ENCODE data around the gene ZNF579. TPM values are rescaled to one million over a fixed set of nuclear protein-coding genes. Genes with fewer than 3 reads are reported as not detected.

ZNF579 gene
- total and polyA plus RNA-seq, 2 of the 13 experiments (the other 11 are each of a cell fraction or from before 2014, with no cell fraction given), result 2.1 to 2.9 TPM

DNA sequence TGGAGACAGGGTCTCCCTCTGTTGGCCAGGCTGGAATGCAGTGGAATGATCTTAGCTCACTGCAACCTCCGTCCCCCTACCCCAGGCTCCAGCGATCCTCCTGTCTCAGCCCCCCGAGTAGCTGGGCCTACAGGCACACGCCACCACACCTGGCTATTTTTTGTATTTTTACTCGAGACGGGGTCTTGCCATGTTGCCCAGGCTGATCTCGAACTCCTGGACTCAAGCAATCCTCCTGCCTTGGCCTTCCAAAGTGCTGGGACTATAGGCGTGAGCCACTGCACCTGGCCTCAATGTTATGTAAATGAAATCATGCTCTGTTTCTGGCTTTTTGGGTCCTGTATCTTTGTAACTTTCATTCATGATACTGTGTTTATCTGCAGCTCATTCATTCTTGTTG, 8.1 kb upstream of the ZNF579 start:
- ATAC-seq, result no peak
- peaks cover 26% of the 10 kb centered on the region for H3K4me1 ChIP-seq (ENCODE audit: insufficient read depth, low read length)
- BruUV-seq (replicated peaks), result no TSS peak
- intact Hi-C loops (cut with micrococcal nuclease; ENCODE audit: unreplicated experiment), result loop anchor here (10.0 kb wide), 2 partner anchors 46 to 74 kb away; no protein-coding TSS in a partner anchor
- in situ Hi-C loops (cut with HindIII; ENCODE audit: extremely low pct_ligation_motif_present, low pct_unique_long_range_greater_than_20kb), result no loop called here
- H3K9me3 ChIP-seq (ENCODE audit: low read length), result no peaks in the 10 kb centered on the region
- H3K27ac ChIP-seq (ENCODE audit: extremely low read length, insufficient read depth, low read length), result no peak overlapping the region
- no peaks in the 10 kb centered on the region; a peak in 1 of 5 replicates for H3K27me3 ChIP-seq (ENCODE audit: control insufficient read depth in 1 of 2, insufficient read depth in 2 of 2, low read length in 2 of 2)
- no peaks in the 10 kb centered on the region for H3K79me2 ChIP-seq (ENCODE audit: insufficient read depth, low read length)
- no peak overlapping the region for H3K9ac ChIP-seq (ENCODE audit: insufficient read depth, low read depth, low read length)
- no peak overlapping the region for H3K4me3 ChIP-seq (replicated peaks in 1 of 3; ENCODE audit: insufficient read depth in 1 of 3, low read depth in 2 of 3, low read length in 3 of 3)
- TF ChIP-seq, protein P1, sequence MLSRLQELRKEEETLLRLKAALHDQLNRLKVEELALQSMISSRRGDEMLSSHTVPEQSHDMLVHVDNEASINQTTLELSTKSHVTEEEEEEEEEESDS (CRISPR knock-in tag; IDR thresholded peaks at IDR 0.05; ENCODE audit: borderline replicate concordance), result no peak
- no peak for TF ChIP-seq ZNF747 (CRISPR knock-in tag; IDR thresholded peaks at IDR 0.05; ENCODE audit: borderline replicate concordance)
- no peak for TF ChIP-seq NR2F6 (IDR thresholded peaks at IDR 0.05)
- TF ChIP-seq NR2F6 (CRISPR knock-in tag; IDR thresholded peaks at IDR 0.05), result no peak
- no peak overlapping the region for H2AFZ ChIP-seq (ENCODE audit: low read length)
- WGBS (ENCODE audit: low lambda C conversion rate), result 66% methylated on average over 8 of the region's 8 CpGs
- no peak overlapping the region for H3K4me2 ChIP-seq (ENCODE audit: low read depth, low read length)
- ChIA-PET CTCF (ENCODE audit: low intra/inter-chr PET ratio, low total read pairs) (no interaction called here), POLR2A (no interaction called here)
- DNase-seq (ENCODE audit: low spot score), result no peak
- no peak for FAIRE-seq
- no peaks in the 10 kb centered on the region for H4K20me1 ChIP-seq (ENCODE audit: insufficient read depth, low read length)
- peaks cover 3% of the 10 kb centered on the region in 2 experiments; a peak in 4 of 5 replicates for H3K36me3 ChIP-seq (replicated peaks in 1 of 2; ENCODE audit: control insufficient read depth in 1 of 2, insufficient read depth in 2 of 2, low read length in 2 of 2)

DNA sequence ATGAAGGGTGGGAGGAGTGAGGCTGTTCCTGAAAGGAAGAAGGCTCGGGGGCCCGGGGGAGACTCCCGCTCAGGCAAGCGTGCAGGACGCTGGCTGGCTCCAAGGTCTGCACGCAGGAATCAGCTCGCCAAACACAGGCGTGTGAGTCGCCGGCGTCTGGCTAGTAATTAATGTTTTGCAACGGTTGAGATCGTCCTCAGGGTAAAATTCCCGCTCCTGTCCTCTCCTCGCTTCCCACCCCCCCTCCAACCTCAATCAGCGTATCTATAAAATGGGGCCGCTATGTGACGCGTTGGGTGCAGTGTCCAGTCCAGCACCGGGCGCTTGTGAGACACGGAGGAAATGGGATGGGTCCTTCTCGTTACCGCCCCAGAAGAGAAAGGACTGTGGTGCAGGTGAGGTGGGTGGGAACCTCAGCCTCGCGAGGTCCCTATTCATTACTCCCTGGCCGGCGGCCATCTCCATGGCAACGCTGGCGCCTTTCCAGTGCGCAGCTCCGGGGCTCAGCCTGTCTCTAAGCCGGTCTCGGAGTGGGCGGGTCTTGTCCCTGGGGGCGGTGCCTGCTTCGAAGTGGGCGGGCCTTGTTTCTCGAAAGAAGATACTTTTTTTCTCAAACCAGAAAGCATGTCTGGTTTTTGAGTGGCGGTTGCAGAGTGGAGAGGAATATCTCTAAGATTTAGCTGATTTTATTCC, 6.5 kb upstream of the ZNF579 start:
- BruUV-seq (replicated peaks), result no TSS peak
- peak; percentile 92 for FAIRE-seq
- no peaks in the 10 kb centered on the region for H3K9me3 ChIP-seq (ENCODE audit: low read length)
- no peak for TF ChIP-seq ZNF562 (CRISPR knock-in tag; IDR thresholded peaks at IDR 0.05; ENCODE audit: borderline replicate concordance)
- no peak for TF ChIP-seq HES4 (CRISPR knock-in tag; IDR thresholded peaks at IDR 0.05; ENCODE audit: borderline replicate concordance)
- TF ChIP-seq, protein P2, sequence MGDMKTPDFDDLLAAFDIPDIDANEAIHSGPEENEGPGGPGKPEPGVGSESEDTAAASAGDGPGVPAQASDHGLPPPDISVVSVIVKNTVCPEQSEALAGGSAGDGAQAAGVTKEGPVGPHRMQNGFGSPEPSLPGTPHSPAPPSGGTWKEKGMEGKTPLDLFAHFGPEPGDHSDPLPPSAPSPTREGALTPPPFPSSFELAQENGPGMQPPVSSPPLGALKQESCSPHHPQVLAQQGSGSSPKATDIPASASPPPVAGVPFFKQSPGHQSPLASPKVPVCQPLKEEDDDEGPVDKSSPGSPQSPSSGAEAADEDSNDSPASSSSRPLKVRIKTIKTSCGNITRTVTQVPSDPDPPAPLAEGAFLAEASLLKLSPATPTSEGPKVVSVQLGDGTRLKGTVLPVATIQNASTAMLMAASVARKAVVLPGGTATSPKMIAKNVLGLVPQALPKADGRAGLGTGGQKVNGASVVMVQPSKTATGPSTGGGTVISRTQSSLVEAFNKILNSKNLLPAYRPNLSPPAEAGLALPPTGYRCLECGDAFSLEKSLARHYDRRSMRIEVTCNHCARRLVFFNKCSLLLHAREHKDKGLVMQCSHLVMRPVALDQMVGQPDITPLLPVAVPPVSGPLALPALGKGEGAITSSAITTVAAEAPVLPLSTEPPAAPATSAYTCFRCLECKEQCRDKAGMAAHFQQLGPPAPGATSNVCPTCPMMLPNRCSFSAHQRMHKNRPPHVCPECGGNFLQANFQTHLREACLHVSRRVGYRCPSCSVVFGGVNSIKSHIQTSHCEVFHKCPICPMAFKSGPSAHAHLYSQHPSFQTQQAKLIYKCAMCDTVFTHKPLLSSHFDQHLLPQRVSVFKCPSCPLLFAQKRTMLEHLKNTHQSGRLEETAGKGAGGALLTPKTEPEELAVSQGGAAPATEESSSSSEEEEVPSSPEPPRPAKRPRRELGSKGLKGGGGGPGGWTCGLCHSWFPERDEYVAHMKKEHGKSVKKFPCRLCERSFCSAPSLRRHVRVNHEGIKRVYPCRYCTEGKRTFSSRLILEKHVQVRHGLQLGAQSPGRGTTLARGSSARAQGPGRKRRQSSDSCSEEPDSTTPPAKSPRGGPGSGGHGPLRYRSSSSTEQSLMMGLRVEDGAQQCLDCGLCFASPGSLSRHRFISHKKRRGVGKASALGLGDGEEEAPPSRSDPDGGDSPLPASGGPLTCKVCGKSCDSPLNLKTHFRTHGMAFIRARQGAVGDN (CRISPR knock-in tag; IDR thresholded peaks at IDR 0.05), result peak; percentile 48
- TF ChIP-seq SP5 (CRISPR knock-in tag; IDR thresholded peaks at IDR 0.05; ENCODE audit: borderline replicate concordance, low read depth), result peak; percentile 39; the same call in 1 of the 2 replicates
- TF ChIP-seq RFX3 (CRISPR knock-in tag; IDR thresholded peaks at IDR 0.05), result peak; percentile 92
- TF ChIP-seq ELF1 (CRISPR knock-in tag; IDR thresholded peaks at IDR 0.05), result no peak
- TF ChIP-seq HNRNPUL1 (IDR thresholded peaks at IDR 0.05; ENCODE audit: low read depth, low read length), result no peak
- TF ChIP-seq POLR2AphosphoS5 (IDR thresholded peaks at IDR 0.05; ENCODE audit: low read depth, low read length), result 0 out of 2 replicates have a peak, but pooled peaks have one; percentile 22
- peak; percentile 12; the same call in 1 of the 2 replicates for TF ChIP-seq ZNF331 (CRISPR knock-in tag; IDR thresholded peaks at IDR 0.05)
- TF ChIP-seq NBN (conservative IDR thresholded peaks at IDR 0.05), result no peak
- TF ChIP-seq ZFP1 (CRISPR knock-in tag; IDR thresholded peaks at IDR 0.05), result no peak
- no peak for TF ChIP-seq SMC3 (IDR thresholded peaks at IDR 0.05; ENCODE audit: low read length)

More for the DNA sequence above, 6.5 kb upstream of the ZNF579 start:
- Histone ChIP-seq H3K36me3 (replicated peaks in 1 of 2; ENCODE audit: control insufficient read depth in 1 of 2, insufficient read depth in 2 of 2, low read length in 2 of 2) (no peaks in the 10 kb centered on the region), H2AFZ (ENCODE audit: low read length) (no peak overlapping the region), H3K4me2 (ENCODE audit: low read depth, low read length) (peak overlapping the region; percentile 89), H3K79me2 (ENCODE audit: insufficient read depth, low read length) (no peaks in the 10 kb centered on the region), H3K27ac (ENCODE audit: extremely low read length, insufficient read depth, low read length) (peak overlapping the region; percentile 41), H3K9ac (ENCODE audit: insufficient read depth, low read depth, low read length) (peak overlapping the region; percentile 3; the same call in 1 of the 2 replicates), H3K27me3 (ENCODE audit: control insufficient read depth in 1 of 2, insufficient read depth in 2 of 2, low read length in 2 of 2) (no peaks in the 10 kb centered on the region; a peak in 1 of 5 replicates), H3K4me3 (replicated peaks in 1 of 3; ENCODE audit: insufficient read depth in 1 of 3, low read depth in 2 of 3, low read length in 3 of 3) (peak overlapping the region; percentile 25 to 88 (median 51)), H3K4me1 (ENCODE audit: insufficient read depth, low read length) (peaks cover 34% of the 10 kb centered on the region), H4K20me1 (ENCODE audit: insufficient read depth, low read length) (no peaks in the 10 kb centered on the region)
- POLR2A ChIA-PET, result interaction anchor here (1.7 to 5.3 kb wide), 2 partner anchors 13 to 40 kb away, joined by 4 to 66 read pairs; partner anchors contain the start of genes FIZ1 and ZNF524
- ATAC-seq (peak; percentile 86), DNase-seq (ENCODE audit: low spot score) (peak; percentile 93)
- CTCF ChIA-PET (ENCODE audit: low intra/inter-chr PET ratio, low total read pairs), result no interaction called here
- in situ Hi-C loops (cut with HindIII; ENCODE audit: extremely low pct_ligation_motif_present, low pct_unique_long_range_greater_than_20kb), result no loop called here
- intact Hi-C loops (cut with micrococcal nuclease; ENCODE audit: unreplicated experiment), result loop anchor here (2.0 to 10.0 kb wide), 3 partner anchors 14 to 72 kb away; partner anchors contain the start of gene ZNF524
- WGBS (ENCODE audit: low lambda C conversion rate), result 2% methylated on average over 18 of the region's 40 CpGs
